ENCODE data around the gene UCP2.
A peak's percentile ranks its signal among the peaks of the same experiment; 100 is the strongest.

Gene UCP2

DNA sequence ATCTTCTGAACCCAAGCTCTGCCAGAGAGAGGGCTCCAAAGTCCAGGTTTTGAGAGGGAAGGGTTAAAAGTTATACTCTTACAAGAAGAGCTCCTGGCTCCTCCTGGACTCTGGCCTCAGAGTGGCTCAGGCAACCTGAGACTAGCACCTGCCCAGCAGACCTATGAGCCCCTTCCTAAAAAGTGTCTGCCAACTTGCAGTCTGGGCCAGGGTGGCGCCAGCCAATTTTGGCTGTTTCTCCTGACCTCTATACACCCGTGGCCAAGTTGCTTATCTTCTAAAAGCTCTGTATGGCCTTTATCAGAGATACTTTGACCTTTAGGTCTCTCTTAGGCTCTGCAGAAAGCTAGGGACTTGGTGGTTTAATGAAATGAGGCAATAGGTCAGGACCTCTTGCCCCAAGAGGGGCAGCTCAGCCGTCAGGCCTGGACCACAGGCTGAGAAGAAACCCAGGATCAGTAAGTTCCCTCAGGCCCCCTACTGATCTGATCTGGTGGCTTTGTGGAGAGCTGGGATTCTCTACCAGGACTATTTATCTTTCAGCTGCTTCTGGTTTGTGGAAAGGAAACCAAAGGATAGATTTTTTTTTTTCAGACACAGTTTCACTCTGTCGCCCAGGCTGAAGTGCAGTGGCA lies 36.6 kb upstream of the UCP2 start:
- H3K9ac ChIP-seq, result no peak overlapping the region
- H3K4me2 ChIP-seq, result no peak overlapping the region
- no peak overlapping the region for H3K4me3 ChIP-seq

DNA sequence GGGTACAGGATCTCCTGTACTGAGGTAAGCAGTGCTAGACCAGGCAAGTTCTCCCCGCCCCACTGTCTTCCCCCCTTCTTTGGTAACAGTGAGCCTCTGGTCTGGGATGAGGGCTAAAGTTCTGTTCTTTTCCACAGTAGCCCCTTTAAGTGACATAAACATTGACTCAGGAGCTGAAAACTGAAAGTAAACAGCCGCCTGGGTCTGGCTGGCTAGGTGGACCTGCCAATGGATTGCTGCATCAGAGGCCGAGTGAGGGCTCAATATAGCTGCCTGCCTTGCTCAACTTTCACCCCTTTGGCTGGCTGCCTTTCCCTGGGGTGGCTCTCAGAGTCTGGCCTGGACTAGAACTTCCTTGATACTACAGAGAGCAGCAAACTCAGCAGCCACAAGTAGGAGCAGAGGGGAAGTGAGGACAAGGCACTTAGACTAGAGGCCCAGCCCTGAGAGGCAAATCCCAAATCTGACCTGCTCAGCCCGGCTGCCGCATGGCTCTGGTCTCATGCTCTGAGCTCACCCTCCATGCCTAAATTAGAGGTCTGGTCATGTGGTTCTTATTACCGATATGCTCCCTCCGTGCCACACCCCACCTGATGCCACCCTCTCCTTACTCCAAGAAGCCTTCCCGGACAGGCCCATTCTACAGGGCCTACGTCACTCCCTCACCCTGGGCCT lies 35.8 kb upstream of the UCP2 start:
- no peak for TF ChIP-seq Cebpa-rat (IDR thresholded peaks at IDR 0.05)
- Histone ChIP-seq H3K27me3 (no peaks in the 10 kb centered on the region), H3K4me2 (no peak overlapping the region), H4K20me1 (no peaks in the 10 kb centered on the region), H3K4me3 (no peak overlapping the region), H3K27ac (peak overlapping the region; percentile 14), H3K36me3 (peaks cover 71% of the 10 kb centered on the region), H3K9me3 (no peaks in the 10 kb centered on the region), H3K4me1 (peaks cover 45% of the 10 kb centered on the region), H3K9ac (no peak overlapping the region)

More for the DNA sequence above, 36.6 kb upstream of the UCP2 start:
- Histone ChIP-seq H3K36me3 (peaks cover 65% of the 10 kb centered on the region), H4K20me1 (no peaks in the 10 kb centered on the region), H3K27ac (no peak overlapping the region), H3K27me3 (no peaks in the 10 kb centered on the region), H3K4me1 (peaks cover 37% of the 10 kb centered on the region), H3K9me3 (no peaks in the 10 kb centered on the region)
- no peak for TF ChIP-seq Cebpa-rat (IDR thresholded peaks at IDR 0.05)

DNA sequence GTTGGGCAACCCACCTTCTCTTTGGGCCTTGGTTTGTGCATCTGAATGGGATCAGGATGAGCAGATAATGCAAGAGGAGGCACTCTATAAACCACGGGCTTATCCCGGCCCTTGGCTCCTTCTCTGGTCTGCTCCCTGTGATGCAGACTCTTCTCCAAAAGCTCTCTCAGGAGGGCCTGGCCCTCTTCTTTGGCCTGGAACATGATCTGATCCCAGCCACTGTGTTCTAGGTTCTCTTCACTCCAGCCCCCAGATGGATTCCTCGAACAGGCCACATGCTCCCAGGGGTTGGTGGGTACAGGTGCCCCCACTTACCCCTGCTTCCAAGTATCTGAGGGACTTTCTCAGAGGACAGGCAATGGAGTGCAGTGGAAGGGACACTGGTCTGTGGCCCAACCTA lies 35.0 kb upstream of the UCP2 start:
- Histone ChIP-seq H3K36me3 (peaks cover 71% of the 10 kb centered on the region), H3K27me3 (no peaks in the 10 kb centered on the region), H3K4me2 (no peak overlapping the region), H4K20me1 (no peaks in the 10 kb centered on the region), H3K4me3 (no peak overlapping the region), H3K4me1 (peaks cover 52% of the 10 kb centered on the region), H3K27ac (no peak overlapping the region), H3K9ac (no peak overlapping the region), H3K9me3 (no peaks in the 10 kb centered on the region)
- no peak for TF ChIP-seq Cebpa-rat (IDR thresholded peaks at IDR 0.05)

DNA sequence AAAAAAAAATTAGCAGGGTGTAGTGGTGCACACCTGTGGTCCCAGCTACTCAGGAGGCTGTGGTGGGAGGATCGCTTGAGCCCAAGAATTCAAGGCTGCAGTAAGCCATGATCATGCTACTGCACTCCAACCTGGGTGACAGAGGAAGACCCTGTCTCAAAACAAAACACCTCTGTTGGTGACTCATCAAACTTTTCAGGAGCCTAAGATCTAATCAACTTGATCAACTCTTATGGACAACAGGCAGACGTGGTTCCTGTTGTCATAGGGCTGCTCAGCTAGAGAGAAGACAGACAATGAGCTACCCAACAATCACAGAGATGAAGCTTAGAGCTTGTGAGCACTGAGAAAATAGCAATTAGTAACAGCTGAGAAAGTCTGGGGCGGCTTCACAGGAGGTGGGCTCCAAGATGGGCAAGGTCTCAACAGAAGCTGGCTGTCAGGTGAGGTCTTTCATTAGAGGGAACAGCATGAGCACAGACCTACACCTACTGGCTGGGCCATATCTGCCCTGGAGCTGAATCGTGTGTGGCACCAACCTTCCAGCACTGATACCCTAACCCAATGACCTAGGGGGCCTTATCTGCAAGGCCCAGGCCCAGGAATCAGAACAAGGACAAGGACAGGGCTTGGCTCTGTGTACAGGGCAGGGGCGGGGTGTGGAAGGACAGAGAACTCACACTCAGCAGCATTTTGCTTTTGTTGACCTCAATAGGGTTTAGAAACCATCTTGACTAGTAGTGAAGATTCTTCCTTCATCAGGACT lies 33.5 kb upstream of the UCP2 start:
- no peak overlapping the region for H3K27ac ChIP-seq
- H3K27me3 ChIP-seq, result no peaks in the 10 kb centered on the region
- no peak overlapping the region for H3K9ac ChIP-seq
- no peak for TF ChIP-seq Cebpa-rat (IDR thresholded peaks at IDR 0.05)
- no peaks in the 10 kb centered on the region for H3K9me3 ChIP-seq
- H3K4me3 ChIP-seq, result no peak overlapping the region
- peaks cover 66% of the 10 kb centered on the region for H3K36me3 ChIP-seq
- H4K20me1 ChIP-seq, result no peaks in the 10 kb centered on the region
- H3K4me1 ChIP-seq, result peaks cover 63% of the 10 kb centered on the region
- no peak overlapping the region for H3K4me2 ChIP-seq

DNA sequence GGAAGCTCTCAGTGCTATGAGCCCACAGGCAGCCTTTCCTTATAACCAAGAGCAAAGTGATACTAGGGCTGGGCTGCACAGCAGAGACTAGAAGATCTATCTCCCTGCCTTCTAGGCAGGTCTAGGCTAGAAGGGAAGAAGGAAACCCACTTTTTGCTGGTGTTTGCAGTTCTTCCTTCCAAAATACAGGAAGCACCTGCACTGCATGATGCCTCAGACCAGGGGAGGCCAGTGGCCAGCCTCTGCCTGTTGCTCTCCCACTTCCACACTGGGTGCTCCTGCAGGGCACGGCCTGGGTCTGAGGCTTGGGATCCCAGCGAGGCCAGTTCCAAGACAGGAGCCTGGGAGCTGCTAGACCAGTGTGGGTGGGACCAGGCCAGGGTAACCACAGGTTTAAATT lies 32.2 kb upstream of the UCP2 start:
- no peak for TF ChIP-seq Cebpa-rat (IDR thresholded peaks at IDR 0.05)
- peaks cover 63% of the 10 kb centered on the region for H3K4me1 ChIP-seq
- H3K4me2 ChIP-seq, result peak overlapping the region; percentile 73
- peak overlapping the region; percentile 16; the same call in 1 of the 2 replicates for H3K9ac ChIP-seq
- peak overlapping the region; percentile 72 for H3K27ac ChIP-seq
- no peaks in the 10 kb centered on the region for H3K9me3 ChIP-seq
- H3K27me3 ChIP-seq, result no peaks in the 10 kb centered on the region
- peaks cover 63% of the 10 kb centered on the region for H3K36me3 ChIP-seq
- no peaks in the 10 kb centered on the region for H4K20me1 ChIP-seq
- H3K4me3 ChIP-seq, result no peak overlapping the region

DNA sequence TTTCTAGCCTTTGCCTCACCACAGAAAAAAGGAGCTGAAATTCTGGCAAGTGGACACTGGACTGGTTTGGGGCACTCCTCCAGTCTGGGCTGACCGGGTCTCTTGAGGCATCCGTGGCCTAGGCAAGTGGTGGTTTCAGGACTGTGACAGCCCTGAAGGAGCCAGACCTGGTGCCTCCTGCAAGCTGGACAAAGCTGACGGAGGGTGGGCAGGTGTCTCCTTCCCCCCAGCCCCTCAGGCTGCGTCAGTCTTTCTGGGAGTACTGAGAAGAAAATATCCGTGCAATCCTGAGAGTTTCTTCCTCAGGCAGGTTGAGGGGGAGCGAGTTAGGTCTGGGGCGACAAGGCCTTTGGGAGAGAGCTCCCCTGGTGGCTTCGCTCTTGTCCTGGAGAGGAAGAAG lies 30.5 kb upstream of the UCP2 start:
- Histone ChIP-seq H4K20me1 (no peaks in the 10 kb centered on the region), H3K9ac (no peak overlapping the region), H3K36me3 (peaks cover 48% of the 10 kb centered on the region), H3K27ac (0 out of 2 replicates have a peak overlapping the region, but pooled peaks have one; percentile 9), H3K27me3 (no peaks in the 10 kb centered on the region), H3K9me3 (no peaks in the 10 kb centered on the region), H3K4me1 (peaks cover 75% of the 10 kb centered on the region), H3K4me3 (no peak overlapping the region), H3K4me2 (peak overlapping the region; percentile 72)
- TF ChIP-seq Cebpa-rat (IDR thresholded peaks at IDR 0.05), result no peak

DNA sequence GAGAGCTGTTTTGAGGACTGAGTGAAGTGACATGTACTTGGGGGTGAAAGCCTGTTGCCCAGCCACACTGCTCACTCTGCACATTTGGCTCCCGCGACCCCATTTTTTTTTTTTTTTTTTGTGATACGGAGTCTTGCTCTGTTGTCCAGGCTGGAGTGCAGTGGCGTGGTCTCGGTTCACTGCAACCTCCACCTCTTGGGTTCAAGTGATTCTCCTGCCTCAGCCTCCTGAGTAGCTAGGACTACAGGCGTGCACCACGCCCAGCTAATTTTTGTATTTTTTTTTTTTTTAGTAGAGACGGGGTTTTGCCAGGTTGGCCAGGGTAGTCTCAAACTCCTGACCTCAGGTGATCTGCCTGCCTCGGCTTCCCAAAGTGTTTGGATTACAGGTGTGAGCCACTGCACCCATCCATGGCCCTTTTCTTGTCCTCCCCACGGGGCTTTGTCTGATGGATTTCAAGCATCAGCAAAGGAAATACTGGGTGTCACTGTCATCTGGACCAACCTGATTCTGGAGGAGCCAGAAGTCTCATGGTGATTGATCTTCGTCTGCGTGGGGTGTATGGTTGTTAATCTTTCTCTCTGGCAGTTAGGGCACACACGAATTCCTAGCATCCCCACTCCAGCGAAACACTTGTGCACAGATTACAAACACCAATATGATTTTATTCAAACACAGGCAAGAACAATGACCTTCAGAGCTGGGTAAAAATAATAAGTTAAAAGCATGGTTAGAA lies 29.6 kb upstream of the UCP2 start:
- no peak overlapping the region for H3K4me3 ChIP-seq
- peak overlapping the region; percentile 37; the same call in 1 of the 2 replicates for H3K27ac ChIP-seq
- no peak for TF ChIP-seq Cebpa-rat (IDR thresholded peaks at IDR 0.05)
- no peaks in the 10 kb centered on the region for H3K27me3 ChIP-seq
- peak overlapping the region; percentile 72 for H3K4me2 ChIP-seq
- H3K4me1 ChIP-seq, result peaks cover 77% of the 10 kb centered on the region
- H3K36me3 ChIP-seq, result peaks cover 39% of the 10 kb centered on the region
- H4K20me1 ChIP-seq, result no peaks in the 10 kb centered on the region
- no peaks in the 10 kb centered on the region for H3K9me3 ChIP-seq
- no peak overlapping the region for H3K9ac ChIP-seq

DNA sequence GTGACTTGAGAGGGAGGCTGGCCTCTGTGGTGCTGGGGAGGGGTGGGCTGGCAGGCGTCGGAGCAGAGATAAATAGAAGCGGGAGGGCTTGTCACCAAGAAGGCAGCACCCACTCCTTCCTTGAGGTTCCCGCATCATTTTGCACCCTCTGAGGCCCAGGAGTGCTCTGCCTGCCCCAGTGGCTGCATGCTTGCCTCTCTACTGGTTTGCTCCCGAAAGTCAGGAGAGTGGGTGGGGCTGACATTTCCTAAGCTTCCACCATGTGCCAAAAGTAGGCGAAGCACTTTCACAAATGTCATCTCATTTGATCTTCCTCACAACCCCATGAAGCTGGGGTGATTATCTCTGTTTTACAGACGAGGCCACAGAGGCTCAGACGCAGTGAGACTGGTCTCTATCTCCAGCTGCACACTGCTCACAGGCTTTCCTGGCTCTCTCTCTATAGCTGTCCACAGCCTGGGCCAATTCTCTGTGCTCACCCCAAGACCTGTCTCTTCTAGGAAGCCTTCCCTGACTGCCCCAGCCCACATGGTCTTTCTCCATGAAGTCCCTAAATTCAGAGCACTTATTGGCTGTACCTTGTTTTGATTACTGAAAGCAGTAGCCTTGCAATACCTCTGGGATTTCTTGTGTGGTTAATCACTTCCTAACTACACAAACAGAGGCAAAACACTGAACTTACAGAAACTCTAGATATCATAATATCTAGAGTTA lies 28.9 kb upstream of the UCP2 start:
- Histone ChIP-seq H3K9me3 (no peaks in the 10 kb centered on the region), H3K27me3 (no peaks in the 10 kb centered on the region), H4K20me1 (no peaks in the 10 kb centered on the region), H3K27ac (peak overlapping the region; percentile 37; the same call in 1 of the 2 replicates), H3K9ac (no peak overlapping the region; the same call in 1 of the 2 replicates), H3K4me1 (peaks cover 77% of the 10 kb centered on the region), H3K36me3 (peaks cover 32% of the 10 kb centered on the region), H3K4me3 (no peak overlapping the region), H3K4me2 (peak overlapping the region; percentile 72)
- no peak for TF ChIP-seq Cebpa-rat (IDR thresholded peaks at IDR 0.05)

Measured in BLaER1 (cell line).